ENCODE measurements around the gene PEMT.

- TF ChIP-seq, protein P1, sequence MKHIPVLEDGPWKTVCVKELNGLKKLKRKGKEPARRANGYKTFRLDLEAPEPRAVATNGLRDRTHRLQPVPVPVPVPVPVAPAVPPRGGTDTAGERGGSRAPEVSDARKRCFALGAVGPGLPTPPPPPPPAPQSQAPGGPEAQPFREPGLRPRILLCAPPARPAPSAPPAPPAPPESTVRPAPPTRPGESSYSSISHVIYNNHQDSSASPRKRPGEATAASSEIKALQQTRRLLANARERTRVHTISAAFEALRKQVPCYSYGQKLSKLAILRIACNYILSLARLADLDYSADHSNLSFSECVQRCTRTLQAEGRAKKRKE (CRISPR knock-in tag; IDR thresholded peaks at IDR 0.05; ENCODE audit: low read depth): no peak
- no peak for TF ChIP-seq CTCF (IDR thresholded peaks at IDR 0.05)
- TF ChIP-seq POLR2A (IDR thresholded peaks at IDR 0.05; ENCODE audit: low read length): no peak
- no peak for TF ChIP-seq KDM1A (IDR thresholded peaks at IDR 0.05; ENCODE audit: low read depth)
These were observed 8.5 kb upstream of the PEMT start for GRCh38 chr17:17599965-17600364.
